Panc1 (cell line): ENCODE data around the gene NUP62CL. TPM values are rescaled to one million over a fixed set of nuclear protein-coding genes. Genes with fewer than 3 reads are reported as not detected.

Experiments
- ATAC-seq: fragments of 200-7000 bp; cut with Tn5 transposase; 2 replicates; pipeline ENCODE4 v1.9.1; 2020; ENCODE audit warnings: mild to moderate bottlenecking, moderate library complexity
- BruUV-seq: library from RNA; stranded (reverse); fragments of 400-500 nt; replicated peaks from 2 replicates; lab custom pipeline; 2021; lab: Mats Ljungman, UMichigan
- CTCF ChIA-PET: fragments of 300-600 bp; sonication (Branson Sonifier 250); formaldehyde crosslinking; loops from one replicate; lab custom pipeline; 2022; ENCODE audit warnings: antibody characterized with exemption; lab: Charles Lee
- POLR2A ChIA-PET: fragments of 300-600 bp; sonication (Branson Sonifier 250); formaldehyde crosslinking; loops from one replicate; lab custom pipeline; 2022; ENCODE audit warnings: antibody characterized with exemption; lab: Charles Lee
- DNase-seq: peaks from one replicate; pipeline ENCODE4 v3.0.0-alpha.2; 2010; ENCODE audit warnings: low read depth, low spot score
- H3K27ac ChIP-seq: 2 replicates; pipeline ENCODE4 v1.5.1; 2011; ENCODE audit warnings: mild to moderate bottlenecking, low read length, inconsistent platforms
- H3K27me3 ChIP-seq: fragments of 200-500 bp; sonication (Bioruptor generic); 2 replicates; pipeline ENCODE4 v1.6.0; 2014; ENCODE audit warnings: low read length, inconsistent platforms; ENCODE audit not compliant: control insufficient read depth, insufficient read depth
- H3K36me3 ChIP-seq: fragments of 200-500 bp; sonication (Bioruptor generic); 2 replicates; pipeline ENCODE4 v1.5.1; 2014; ENCODE audit warnings: inconsistent platforms, mild to moderate bottlenecking, low read length, moderate library complexity; ENCODE audit not compliant: control insufficient read depth, insufficient read depth
- H3K4me1 ChIP-seq: 2 replicates; pipeline ENCODE4 v1.5.1; 2011; ENCODE audit warnings: inconsistent platforms, mild to moderate bottlenecking, low read length, moderate library complexity; ENCODE audit not compliant: control insufficient read depth, insufficient read depth
- H3K4me3 ChIP-seq, 2 experiments: 2 replicates each; pipeline ENCODE4 v1.5.1; 2011 to 2012; ENCODE audit warnings: low read depth in 2 of 2, low read length in 2 of 2, mild to moderate bottlenecking in 2 of 2, inconsistent platforms in 1 of 2, moderate library complexity in 1 of 2
- H3K9me3 ChIP-seq: fragments of 200-500 bp; sonication (Bioruptor generic); 2 replicates; pipeline ENCODE4 v1.5.1; 2014; ENCODE audit warnings: low read depth, mild to moderate bottlenecking, inconsistent platforms, low read length, moderate library complexity; ENCODE audit not compliant: control insufficient read depth, insufficient read depth
- POLR2AphosphoS5 ChIP-seq: IDR thresholded peaks from 2 replicates; pipeline ENCODE4 v1.6.1; 2012; ENCODE audit warnings: mild to moderate bottlenecking, low read depth, low read length, moderate library complexity
- REST ChIP-seq, 2 experiments: IDR thresholded peaks; 2 replicates each; pipeline ENCODE4 v1.6.1; 2011 to 2012; ENCODE audit warnings: low read depth in 2 of 2, control low read depth in 1 of 2, low read length in 1 of 2, mild to moderate bottlenecking in 1 of 2, moderate library complexity in 1 of 2; ENCODE audit not compliant: insufficient read depth in 1 of 2
- SIN3A ChIP-seq: IDR thresholded peaks from 2 replicates; pipeline ENCODE4 v1.6.1; 2012; ENCODE audit warnings: low read depth, mild to moderate bottlenecking, low read length, moderate library complexity, borderline replicate concordance; ENCODE audit not compliant: insufficient read depth
- TCF7L2 ChIP-seq: IDR thresholded peaks from 2 replicates; pipeline ENCODE4 v1.6.1; 2011; ENCODE audit warnings: mild to moderate bottlenecking, low read depth, low read length, inconsistent platforms
- in situ Hi-C: cut with HindIII; loops from 2 replicates; pipeline ENCODE4 v1.10.0; 2016; ENCODE audit warnings: low sequenced_read_pairs, low pct_unique_long_range_greater_than_20kb
- intact Hi-C: fragments of 100-400 bp; cut with micrococcal nuclease; formaldehyde crosslinking; loops from one replicate; pipeline ENCODE4 v1.10.0; 2022; ENCODE audit not compliant: unreplicated experiment
- total RNA-seq: library from RNA; stranded (reverse); gene quantifications from one replicate; pipeline ENCODE4 v1.2.1, GENCODE V29; 2021; ENCODE audit not compliant: unreplicated experiment
- TF ChIP-seq, protein P1 (sequence below): fragments of 450-650 bp; IDR thresholded peaks from 2 replicates; pipeline ENCODE4 v1.5.1; 2017; ENCODE audit warnings: mild to moderate bottlenecking

NUP62CL gene
- total RNA-seq, 1 experiment from 2014 or later = 1.1 TPM

DNA sequence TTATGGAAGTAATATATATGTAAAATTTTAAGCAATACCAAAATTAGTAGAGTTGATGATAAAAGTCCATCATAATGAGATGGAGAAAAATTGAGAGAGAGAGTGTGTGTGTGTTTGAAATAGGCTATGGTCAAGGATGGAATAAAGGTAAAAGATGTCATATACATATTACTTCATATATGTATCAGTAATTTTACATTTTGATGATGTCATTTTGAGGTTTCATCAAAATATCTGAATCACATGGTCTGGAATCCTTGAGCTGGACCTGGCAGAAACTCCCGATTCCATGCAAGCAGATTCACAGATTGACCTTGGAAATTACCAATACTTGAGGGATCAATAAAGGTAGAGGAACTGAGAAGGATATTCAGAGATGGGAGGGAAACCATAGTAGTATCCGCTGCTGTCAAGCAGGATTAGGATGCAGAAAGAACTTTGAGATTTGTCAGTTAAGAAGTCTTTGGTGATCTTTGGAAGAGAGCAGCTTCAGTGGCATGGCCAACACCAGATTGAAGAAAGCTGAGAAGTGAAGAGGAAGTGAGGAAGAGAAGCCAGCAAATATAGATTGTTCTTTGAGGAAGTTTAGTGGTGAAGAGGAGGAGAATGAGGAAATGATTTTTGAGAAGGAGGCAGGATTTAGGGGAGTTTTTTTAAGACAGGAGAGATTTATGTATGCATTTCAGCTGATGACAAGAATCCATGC, 21.7 kb upstream of the NUP62CL start:
- ATAC-seq (no peak), DNase-seq (no peak)
- no peaks in the 10 kb centered on the region for H3K36me3 ChIP-seq
- intact Hi-C loops = no loop called here
- in situ Hi-C loops = no loop called here
- ChIA-PET POLR2A (no interaction called here), CTCF (no interaction called here)
- H3K4me1 ChIP-seq = no peaks in the 10 kb centered on the region
- BruUV-seq = no TSS peak
- TF ChIP-seq REST (IDR thresholded peaks at IDR 0.05; ENCODE audit: insufficient read depth in 1 of 2, low read depth in 2 of 2, low read length in 1 of 2) (no peak), POLR2AphosphoS5 (no peak), SIN3A (no peak), TCF7L2 (no peak)
- TF ChIP-seq, protein P1, sequence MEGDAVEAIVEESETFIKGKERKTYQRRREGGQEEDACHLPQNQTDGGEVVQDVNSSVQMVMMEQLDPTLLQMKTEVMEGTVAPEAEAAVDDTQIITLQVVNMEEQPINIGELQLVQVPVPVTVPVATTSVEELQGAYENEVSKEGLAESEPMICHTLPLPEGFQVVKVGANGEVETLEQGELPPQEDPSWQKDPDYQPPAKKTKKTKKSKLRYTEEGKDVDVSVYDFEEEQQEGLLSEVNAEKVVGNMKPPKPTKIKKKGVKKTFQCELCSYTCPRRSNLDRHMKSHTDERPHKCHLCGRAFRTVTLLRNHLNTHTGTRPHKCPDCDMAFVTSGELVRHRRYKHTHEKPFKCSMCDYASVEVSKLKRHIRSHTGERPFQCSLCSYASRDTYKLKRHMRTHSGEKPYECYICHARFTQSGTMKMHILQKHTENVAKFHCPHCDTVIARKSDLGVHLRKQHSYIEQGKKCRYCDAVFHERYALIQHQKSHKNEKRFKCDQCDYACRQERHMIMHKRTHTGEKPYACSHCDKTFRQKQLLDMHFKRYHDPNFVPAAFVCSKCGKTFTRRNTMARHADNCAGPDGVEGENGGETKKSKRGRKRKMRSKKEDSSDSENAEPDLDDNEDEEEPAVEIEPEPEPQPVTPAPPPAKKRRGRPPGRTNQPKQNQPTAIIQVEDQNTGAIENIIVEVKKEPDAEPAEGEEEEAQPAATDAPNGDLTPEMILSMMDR = no peak
- no peaks in the 10 kb centered on the region for H3K9me3 ChIP-seq
- peaks cover 3% of the 10 kb centered on the region; the same call in 1 of the 2 replicates for H3K27me3 ChIP-seq
- no peak overlapping the region for H3K27ac ChIP-seq
- no peak overlapping the region for H3K4me3 ChIP-seq

DNA sequence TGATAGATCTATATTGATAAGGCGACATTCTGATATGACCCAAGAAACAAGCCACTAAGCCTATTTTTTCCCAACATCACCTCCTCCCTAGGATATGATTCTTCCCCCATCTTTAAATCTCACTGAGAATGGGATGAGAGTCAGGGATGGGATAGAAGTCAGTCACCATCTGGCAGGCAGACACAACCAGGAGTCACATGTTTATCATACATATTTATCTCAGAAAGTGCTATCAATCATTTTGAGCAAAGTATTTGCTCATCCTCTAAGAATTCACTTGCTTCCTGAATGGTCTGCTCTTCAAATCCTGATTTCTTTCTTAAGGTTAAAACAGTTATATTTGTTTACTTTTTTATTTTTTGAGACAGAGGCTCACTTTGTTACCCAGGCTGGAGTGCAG, 20.5 kb upstream of the NUP62CL start:
- Histone ChIP-seq H3K27me3 (peaks cover 3% of the 10 kb centered on the region; the same call in 1 of the 2 replicates), H3K9me3 (no peaks in the 10 kb centered on the region), H3K4me3 (no peak overlapping the region), H3K4me1 (no peaks in the 10 kb centered on the region), H3K27ac (no peak overlapping the region), H3K36me3 (no peaks in the 10 kb centered on the region)
- intact Hi-C loops (no loop called here), in situ Hi-C loops (no loop called here)
- BruUV-seq = no TSS peak
- TF ChIP-seq TCF7L2 (no peak), SIN3A (no peak), POLR2AphosphoS5 (no peak), REST (IDR thresholded peaks at IDR 0.05; ENCODE audit: insufficient read depth in 1 of 2, low read depth in 2 of 2, low read length in 1 of 2) (no peak)
- TF ChIP-seq, protein P1 = no peak
- ATAC-seq (no peak), DNase-seq (no peak)
- CTCF ChIA-PET = no interaction called here
- POLR2A ChIA-PET = no interaction called here
